ENCODE data around the gene G6PC3.
"Not testable (repeated sequence)": the region's sequence is repeated elsewhere in the genome, so short reads cannot be mapped to it uniquely, and the experiment has no call there.

G6PC3 gene

GRCh38 chr17:44119062-44119461, 48.5 kb downstream of the G6PC3 start:
- H3K27ac ChIP-seq, result no peak overlapping the region
- TF ChIP-seq CTCF (IDR thresholded peaks at IDR 0.05), result no peak
- TF ChIP-seq ZFX (IDR thresholded peaks at IDR 0.05; ENCODE audit: borderline replicate concordance), result no peak

- TF ChIP-seq ZFX (IDR thresholded peaks at IDR 0.05; ENCODE audit: borderline replicate concordance), result no peak
- TF ChIP-seq CTCF (IDR thresholded peaks at IDR 0.05), result no peak
- H3K27ac ChIP-seq, result no peak overlapping the region
These were observed 49.3 kb downstream of the G6PC3 start for GRCh38 chr17:44119798-44120197.

GRCh38 chr17:44120281-44120680, 49.7 kb downstream of the G6PC3 start:
- not testable (repeated sequence) for H3K27ac ChIP-seq

- no peak overlapping the region for H3K27ac ChIP-seq
- TF ChIP-seq ZFX (IDR thresholded peaks at IDR 0.05; ENCODE audit: borderline replicate concordance), result no peak
- TF ChIP-seq CTCF (IDR thresholded peaks at IDR 0.05), result no peak
These were observed 50.5 kb downstream of the G6PC3 start for GRCh38 chr17:44120851-44121605.

GRCh38 chr17:44121997-44122815, 51.7 kb downstream of the G6PC3 start:
- H3K27ac ChIP-seq, result no peak overlapping the region
- TF ChIP-seq ZFX (IDR thresholded peaks at IDR 0.05; ENCODE audit: borderline replicate concordance) (no peak), CTCF (IDR thresholded peaks at IDR 0.05) (no peak)

- peak overlapping the region; percentile 80 for H3K27ac ChIP-seq
- TF ChIP-seq CTCF (IDR thresholded peaks at IDR 0.05), result no peak
These were observed 52.4 kb downstream of the G6PC3 start for GRCh38 chr17:44122816-44123355.

GRCh38 chr17:44123356-44124117, 53.0 kb downstream of the G6PC3 start, which contains the start of gene HDAC5:
TSS of gene HDAC5 (minus strand) at chr17:44123641. CDS start at chr17:44117515, 6,126 bp downstream.
- peak within 1 kb of the TSS; percentile 80 for H3K27ac ChIP-seq
- TF ChIP-seq CTCF (IDR thresholded peaks at IDR 0.05) (peak; percentile 77), ZFX (IDR thresholded peaks at IDR 0.05; ENCODE audit: borderline replicate concordance) (no peak)
